Measurements from ENCODE around the gene LIM2.

The LIM2 gene

DNA sequence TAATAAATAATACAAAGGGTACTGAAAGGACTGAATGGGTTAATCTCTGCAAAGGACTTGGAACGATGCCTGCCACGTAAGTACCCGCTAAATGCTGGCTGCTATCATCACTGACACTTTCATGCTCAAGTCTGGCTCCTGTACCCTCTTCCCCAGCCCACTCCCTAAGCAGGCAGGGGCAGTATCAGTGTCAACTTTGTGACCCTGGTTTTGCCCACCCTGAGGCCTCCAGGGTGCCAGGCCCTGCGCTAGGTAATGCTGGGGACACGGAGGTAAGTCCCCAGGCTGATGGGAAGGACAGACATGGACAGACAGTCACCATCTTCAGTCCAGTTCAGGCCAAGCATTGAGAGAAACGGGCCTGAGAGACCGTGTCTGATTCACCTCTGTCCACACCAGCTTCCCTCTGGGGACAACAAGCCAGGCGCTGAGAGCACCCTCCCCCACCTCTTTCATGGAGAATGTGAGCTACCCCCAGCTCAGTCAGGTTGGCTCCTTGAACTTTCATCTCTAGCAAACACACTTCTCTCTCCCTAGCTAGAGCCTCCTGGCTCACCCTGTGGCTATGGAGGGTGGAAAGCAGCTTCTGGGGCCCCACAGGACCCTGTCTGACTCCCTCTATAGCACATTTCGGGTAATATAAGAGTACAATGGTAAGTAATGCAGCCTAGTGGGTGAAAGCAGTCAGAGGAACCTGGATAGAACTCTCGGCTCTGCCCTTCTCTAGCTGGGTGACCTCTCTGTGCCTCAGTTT lies 22.4 kb downstream of the LIM2 start:
- no peak for FAIRE-seq

DNA sequence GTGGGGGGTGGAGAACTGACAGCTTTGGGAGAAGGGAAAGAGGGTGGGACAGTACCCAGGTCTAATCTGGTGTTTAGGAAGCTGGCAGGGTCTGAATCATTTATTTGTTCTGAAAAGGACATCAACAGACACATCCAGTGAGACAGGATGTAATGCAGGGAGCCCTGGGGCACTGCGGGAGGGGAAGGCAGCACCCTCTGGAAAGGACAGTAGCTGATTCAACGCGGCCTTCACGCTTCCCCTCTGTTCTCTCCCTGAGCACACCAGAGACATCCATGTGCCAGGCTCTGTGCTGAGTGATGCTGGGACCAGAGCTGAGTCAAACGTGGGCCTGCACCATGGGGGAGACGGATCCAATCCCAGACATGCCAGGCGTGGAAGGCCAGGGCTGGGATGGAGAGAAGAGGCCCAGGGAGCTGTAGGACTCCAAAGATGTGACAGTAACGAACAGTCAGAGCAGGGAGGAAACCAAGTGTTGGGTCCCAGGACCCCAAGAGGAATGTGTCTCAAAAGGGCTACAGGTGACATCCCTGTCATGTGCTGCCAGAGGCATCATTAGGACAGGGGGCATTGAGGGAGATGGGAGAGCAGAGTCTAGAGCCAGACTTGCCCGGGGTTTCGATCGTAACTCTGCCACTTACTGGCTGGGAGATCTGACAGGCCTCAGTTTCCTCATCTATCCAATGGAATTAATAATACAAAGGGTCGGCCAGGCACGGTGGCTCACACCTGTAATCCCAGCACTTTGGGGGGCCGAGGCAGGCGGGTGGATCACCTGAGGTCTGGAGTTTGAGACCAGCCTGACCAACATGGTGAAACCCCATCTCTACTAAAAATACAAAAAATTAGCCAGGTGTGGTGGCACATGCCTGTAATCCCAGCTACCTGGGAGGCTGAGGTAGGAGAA lies 23.3 kb downstream of the LIM2 start:
- FAIRE-seq: no peak

DNA sequence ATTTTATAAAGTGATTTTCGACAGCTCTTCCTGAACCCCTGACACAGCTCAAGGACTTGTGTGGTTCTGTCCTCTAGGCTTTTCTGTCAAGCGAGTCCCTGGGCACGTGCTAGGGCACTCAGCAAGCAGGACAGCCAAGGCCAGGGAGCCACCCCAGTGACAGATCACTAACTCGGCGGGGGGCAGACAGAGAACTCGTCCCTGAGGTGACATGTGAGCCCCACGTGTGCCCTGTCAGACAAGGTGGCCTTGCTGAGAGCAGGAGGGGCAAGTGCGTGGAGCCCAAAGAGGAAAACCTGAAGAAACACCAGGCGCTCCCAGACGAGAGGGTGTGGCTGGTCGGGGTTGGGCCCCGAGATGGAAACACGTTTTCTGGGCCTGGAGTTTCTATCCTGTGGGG lies 26.5 kb downstream of the LIM2 start:
- no peak for FAIRE-seq

DNA sequence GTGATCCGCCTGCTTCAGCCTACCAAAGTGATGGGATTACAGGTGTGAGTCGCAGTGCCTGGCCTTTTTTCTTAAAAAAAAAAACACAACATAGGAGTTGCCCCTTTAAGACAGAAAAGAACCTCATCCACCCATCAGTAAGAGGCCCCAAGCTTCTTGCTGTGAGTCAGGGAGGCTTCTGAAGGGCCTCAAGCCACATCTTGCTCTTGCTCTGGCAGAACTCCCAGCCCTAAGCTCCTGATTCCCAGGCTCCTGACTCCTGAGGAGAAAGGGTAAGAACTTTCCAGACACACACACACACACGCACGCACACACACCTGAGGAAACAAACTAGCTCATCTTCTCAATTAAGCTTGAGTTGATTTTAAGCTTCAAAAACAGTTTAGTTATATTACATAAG lies 28.5 kb downstream of the LIM2 start:
- no peak for FAIRE-seq

DNA sequence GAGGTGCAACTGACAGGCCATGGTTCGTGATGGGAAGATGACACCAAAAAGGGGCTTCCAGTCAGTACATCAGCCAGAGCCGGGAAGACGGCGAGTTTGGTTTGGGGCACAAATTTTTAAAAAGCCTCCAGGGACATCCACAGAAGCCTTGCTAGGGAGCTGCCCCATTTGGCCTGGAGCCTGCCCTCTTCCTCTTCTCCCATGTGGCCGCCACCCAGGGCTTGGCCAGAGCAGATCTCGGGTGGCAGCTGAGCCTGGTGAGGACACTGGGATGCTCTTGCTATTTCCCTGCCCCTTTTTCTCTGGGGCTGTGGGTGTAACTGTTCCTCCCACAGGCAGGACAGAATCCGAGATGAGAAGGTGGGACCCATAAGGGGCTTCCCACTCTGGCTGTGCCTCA lies 29.8 kb downstream of the LIM2 start:
- no peak for FAIRE-seq

DNA sequence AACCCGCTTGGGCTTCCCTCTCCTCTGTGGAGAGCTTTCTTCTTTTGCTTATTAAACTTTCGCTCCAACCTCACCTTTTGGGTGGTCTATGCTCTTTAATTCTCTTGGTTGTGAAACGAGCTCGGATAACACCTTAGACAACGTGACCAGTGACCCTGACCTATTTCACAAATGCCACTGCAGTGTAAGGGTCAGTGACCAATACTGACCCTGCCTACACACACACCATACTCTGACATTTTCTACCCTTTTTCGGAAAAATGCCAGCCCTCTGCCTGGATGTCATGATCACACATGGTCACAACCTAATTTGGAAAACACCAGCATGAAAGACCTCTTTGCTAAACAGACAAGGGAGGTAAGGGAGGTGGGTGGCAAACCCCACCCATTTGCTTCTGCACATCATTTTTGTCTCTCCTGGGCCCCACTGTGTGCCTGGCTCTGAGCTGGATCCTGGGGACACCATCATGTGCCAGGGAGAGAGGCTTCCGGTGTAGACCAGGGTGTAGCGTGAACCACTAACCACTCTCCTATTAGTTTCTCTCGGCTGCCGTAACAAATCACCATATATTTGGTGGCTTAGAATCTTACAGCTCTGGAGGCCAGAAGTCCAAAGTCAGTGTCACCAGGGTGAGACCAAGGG lies 31.5 kb downstream of the LIM2 start:
- FAIRE-seq: no peak

DNA sequence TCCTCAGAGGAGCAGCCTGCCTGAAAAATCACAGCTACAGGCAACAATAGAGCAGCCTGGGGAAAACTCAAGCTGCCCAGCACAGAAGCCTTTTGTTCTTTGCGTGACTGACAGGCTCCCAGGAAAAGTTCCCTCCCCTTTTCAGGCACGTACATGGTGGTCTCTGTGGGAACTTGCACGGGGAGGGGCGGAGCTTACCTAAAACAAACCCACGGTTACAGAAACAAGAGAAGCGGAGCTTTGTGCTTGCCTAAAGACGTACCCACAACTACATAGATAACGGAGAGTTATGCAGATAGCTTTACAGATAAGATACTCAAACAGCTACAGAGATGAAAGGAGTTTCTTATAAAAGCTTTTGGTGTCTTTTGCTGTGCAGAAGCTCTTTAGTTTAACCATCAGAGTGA lies 33.0 kb downstream of the LIM2 start:
- FAIRE-seq: no peak

DNA sequence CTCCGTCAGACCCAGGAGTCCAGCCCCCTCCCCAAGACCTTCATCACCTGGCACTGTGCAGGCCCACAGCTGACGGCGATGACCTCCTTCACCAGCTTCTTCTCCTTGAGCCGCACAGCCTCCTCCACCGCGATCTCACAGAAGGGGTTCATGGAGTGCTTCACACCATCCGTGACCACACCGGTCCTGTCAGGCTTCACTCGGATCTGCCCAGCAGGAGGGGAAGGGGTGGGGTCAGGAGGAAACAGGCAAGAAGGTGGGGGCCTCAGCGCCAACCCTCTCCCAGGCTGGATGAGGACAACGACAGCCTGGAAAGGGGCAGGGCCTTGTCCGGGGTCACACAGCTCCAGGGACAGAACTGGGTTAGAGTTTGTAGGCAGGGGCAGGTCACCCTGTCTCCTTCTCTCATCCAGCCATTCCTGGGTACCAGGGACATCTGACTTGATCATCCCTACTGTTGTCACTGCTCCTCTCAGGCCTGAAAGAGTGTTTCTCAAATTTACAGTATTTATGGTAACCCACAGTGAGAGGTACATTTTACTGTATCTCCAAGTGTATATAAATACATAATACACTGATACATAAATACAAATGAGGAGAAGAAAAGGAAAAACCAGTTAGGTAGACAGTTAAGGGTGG lies 33.6 kb downstream of the LIM2 start:
- no peak for FAIRE-seq

DNA sequence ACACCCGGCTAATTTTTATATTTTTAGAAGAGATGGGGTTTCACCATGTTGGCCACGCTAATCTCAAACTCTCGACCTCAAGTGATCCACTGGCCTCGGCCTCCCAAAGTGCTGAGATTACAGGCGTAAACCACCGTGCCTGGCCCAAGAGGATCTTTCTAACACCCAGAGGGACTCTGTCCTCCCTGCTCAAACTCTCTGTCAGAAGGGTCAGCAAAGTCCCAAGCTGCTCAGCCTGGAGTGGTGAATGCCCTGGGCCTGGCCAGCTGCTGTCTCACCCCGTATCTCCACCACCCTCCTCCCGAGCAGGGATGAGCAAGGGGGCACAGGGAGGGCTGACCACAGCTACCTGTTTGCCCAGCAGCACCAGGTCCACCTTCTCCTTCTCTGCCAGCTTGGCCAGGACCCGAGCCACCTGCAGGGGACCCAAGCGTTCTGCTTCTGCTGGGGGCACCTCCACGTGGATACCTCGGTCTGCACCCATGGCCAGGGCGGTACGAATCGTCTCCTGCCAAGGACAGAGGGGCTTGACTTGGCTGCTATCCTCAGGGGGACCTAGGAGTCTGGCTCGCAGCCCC lies 34.9 kb downstream of the LIM2 start:
- no peak for FAIRE-seq

DNA sequence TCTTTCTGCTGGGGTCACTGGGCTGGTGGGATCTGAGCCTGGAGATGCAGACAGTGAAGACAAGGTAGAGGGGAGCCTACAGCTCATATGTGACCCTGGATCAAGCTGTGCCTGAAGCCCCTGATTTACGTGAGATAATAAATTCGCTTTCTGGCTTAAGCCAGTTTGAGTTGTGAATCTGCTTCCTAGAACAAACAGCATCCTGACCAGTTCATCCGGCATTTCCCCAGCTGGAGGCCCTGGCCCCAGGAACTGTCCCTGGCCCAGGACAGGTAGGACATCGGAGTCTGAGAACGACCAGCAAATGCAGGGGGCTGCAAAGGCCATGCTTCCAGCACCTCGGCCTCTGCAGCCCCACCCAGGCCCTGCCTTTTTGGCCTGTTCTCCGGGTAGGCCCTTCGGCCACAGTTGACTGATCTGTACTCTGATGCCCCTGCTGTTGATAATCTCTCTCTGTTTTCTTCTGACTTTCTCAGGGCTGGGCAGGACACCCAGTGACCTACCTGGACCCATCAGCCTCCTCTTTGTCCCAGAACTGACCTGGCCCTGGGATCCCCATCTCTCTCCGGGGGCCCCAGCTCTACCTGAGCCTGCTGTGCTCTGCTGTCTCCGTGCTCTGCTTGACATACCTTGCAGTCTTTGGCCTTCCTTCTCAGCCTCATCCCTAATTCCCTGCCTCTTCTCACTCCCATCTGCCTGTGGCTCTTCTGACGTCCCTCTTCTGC lies 36.3 kb downstream of the LIM2 start:
- no peak for FAIRE-seq

DNA sequence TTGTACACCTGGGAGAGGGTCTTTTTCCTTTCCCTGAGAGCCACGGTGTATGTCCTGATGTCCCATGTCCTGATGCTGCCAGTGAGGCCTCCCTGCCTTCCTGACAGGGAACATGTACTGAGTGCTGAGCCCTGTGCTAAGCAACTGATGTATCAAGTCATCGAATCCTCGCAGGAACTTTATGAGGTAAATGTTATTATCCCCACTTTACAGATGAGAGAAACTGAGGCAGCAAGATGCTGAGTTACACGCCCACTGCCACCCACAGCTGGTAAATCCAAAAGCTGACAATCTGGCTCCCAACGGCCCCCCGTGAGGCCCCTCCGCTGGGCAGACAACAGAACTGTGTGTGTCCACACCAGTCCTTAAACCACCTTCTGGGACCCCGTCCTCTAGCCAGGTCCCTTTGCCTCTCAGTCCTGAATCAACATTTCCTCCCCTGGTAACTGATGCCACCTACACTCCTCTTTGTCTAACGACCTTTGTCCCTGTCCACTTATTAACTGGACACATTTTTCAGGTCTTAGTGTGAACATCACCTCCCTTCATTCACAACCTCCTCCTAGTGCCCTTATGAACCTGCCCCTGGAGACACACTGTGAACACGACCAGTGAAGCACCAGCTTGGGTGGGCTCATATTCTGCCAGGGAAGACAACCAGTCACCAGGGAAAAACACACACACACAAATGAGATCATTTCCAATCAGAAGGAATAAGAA lies 40.4 kb downstream of the LIM2 start:
- no peak for FAIRE-seq

DNA sequence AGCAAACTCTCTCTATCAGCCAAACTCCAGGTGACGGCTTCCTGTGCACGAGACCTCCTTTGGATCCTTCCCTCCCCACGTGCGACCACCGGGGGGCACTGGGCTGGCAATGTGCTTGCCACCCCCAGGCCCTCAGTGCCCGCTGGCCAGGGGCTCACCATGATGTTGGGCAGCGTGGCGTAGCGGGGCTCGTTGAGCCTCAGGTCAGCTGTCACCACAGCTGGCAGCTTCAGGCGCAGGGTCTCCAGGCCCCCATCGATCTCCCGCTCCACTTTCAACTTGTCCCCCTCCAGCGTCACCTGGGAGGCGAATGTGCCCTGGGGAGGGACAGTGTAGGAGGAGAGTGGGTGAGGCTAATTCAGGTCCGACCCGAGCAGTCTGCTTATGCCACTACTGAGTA lies 41.0 kb downstream of the LIM2 start:
- no peak for FAIRE-seq

DNA sequence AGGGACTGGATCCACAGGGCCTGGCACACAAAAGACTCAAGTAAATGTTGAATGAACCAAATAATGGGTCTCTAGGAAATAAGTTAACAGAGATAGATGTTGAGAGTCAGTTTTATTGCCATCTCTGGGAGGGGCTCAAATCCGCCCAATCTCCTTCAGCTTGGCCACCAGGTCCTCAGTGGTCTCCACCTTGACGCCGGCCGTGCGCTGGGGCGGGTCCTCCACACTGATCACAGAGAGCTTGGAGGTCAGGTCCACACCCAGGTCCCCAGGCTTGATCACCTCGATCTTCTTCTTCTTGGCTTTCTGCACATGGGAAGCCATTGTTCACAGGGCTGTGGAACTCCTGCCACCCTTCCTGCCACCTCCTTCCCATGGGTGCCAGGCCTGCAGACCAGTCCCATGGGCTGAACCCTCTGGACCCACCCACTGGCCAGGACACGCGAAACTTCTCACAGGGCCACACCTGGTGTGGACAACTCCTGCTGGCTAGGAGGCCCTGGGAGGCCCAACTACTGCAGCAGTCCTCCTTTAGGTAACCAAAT lies 42.6 kb downstream of the LIM2 start:
- no peak for FAIRE-seq

DNA sequence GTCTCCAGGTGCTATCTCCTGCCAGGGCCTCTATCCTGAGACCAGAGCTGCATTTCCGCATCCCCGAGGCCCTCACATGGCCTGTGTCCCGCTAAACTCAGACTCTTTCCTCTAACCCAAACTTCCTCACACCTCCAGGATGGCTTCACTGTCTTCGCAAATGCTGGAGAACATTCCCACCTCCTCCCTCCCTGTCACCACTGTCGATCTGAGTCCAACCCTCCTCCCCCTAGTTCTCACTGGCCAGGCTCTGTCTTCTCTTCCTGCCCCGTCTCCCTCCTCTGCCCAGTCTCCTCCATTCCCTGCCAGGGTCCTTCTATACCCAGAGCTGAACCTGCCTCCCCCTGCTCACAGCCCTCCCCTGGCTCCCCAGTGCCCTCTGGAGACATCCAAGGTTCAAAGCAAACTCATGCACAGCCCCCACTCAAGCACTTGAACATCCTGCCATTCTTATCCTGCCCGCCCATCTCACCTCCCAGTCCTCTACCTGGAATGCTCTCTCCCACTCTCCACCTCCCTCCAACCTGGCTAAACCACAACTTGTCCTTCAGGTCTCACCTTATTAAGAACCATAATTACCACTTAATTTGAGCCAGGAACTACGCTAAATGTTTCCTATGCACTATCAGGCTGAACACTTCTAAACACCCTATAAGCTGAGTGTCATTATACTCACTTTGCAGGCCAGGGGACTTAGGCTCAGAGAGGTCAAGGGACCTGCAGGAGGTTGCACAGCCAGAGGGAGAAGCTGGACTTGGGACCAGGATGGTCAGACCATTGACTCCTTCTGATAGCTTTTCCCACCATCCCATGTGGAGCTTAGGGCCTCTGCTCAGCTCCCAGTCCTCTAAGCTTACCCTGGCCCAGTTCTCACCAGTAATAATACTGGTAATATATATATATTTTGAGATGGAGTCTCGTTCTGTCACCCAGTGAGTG lies 44.9 kb downstream of the LIM2 start:
- FAIRE-seq: no peak

DNA sequence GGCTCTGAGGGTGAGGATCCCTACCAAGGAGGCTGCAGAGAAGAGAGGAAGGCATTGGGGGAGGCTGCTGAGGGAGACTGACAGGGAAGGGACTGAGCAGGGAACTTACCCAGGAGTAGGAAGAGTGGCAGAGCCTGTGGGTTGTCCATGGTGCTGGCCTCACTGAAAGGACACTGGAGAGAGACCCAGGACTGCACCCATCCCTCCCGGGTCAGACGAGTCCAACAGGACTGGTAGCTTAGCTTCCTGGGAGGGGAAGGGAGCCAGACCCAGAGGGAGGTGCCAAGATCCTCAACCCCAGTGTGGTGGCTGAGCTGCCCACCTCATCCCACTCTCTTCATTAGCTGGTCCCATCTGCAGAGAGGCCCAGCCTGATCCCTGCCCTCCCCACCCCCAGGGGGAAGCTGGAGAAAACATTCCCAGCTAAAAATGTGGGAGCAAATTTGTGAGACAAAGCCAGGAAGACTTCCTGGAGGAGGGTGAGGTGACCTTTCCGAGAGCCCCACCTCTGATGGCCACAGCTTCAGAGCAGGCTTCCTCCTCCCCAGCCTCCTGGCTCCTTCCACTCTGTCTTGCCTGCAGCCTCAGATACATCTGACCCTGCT lies 45.7 kb downstream of the LIM2 start, which contains the start of gene VSIG10L:
Gene VSIG10L (minus strand): TSS at position 164 of the 605 bp plus-strand sequence. CDS start 15 bp downstream, at position 149.
- FAIRE-seq: no peak

DNA sequence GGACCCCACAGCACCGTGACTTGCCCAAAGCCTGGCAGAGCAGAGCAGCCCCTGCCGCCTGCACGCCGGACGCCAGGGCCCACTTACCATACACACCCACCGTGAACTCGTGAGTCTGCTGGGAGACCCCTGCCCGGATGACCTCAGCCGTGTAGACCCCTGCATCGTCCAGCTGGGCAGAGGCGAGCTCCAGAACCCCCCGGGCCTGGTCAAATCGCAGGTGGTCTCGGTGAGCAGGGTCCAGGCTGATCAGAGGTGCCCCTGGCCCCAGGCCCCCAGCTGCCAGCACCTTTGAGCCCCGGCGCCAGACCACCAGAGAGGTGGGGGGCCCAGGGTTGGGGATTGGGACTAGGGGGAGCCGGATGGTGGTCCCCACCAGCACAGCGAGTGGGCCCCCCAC lies 46.7 kb downstream of the LIM2 start:
- FAIRE-seq: no peak

DNA sequence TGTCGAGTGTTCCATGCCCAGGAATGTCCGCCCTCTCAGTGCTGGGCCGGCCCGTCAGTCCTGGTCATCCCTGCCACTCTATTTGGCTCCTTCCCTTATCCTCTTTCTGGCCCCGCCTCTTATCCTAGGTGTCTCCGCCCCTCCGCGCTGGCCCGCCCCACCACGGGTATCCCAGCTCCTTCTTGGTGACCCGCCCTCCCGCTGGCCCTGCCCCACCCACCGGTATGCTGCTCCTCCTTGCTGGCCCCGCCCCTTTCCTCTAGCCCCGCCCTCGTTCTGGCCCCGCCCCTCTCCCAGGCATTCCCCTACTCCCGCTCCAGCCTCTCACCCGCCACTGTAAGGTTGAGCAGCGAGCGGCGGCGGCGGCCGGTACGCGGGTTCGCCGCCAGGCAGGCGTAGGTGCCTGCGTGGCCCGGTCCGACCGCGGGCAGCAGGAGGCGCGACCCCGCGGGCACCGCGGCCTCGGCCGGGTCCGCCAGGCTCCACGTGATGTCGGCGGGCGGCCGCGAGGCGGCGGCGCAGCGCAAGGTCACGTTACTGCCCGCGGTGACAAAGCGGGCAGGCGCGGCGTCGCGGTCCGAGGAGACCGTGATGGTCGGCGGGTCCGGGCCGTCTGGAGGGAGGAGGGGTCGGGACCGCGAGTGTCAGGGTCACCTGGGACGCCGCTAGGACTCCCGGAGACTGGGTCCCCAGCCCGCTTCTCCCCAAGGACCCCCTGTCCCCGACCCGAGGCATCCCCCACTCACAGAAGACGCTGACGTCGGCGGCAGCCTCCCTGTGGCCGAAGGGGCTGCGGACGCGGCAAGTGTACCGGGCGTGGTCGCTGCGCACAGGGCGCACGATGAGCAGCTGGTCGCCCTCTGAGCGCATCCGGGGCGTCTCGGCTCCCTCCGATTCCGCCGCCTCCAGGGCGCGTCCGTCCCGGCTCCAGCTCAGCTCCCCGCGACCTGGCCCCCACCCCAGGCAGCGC lies 47.8 kb downstream of the LIM2 start:
- FAIRE-seq: no peak

DNA sequence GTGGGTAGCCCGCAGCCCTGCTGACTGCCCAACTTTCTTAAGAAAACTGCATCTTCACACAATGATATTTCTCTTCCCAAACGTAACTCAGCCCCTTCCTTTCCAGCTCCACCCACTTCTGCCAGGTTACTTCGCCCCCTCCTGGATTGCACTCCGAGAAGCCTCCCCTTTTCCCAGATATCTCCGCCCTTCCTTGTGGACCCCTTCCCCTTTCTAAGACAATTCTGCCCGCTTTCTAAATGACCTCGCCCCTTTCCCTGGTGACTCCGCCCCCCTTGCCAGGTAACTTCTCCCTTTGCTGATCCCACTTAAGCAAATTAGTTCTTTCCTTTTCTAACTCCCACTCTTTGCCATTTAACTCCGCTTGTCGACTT lies 48.5 kb downstream of the LIM2 start:
- FAIRE-seq: no peak
